ENCODE measurements around the gene LINC00632.

Gene LINC00632

DNA sequence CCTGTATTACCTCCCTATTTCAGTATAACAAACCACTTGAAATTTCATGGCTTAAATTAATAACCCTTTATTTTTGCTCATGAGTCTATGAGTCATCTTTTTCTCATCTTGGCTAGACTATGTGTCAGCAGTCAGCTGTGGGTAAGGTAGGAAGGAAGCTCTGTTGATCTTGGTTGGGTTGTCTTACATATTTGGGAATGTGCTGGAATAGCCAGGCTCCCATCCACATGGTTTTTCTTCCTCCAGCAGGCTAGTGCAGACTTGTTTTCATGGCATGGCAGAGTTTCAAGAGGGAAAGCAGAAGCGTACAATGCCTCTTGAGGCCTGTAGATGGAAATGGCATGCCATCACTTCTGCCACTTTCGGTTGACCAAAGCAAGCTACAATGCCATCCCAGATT lies 89.7 kb downstream of the LINC00632 start:
- Mint-ChIP-seq H3K36me3 (ENCODE audit: low read depth) (no peaks in the 10 kb centered on the region), H3K27ac (no peak overlapping the region), H3K4me1 (ENCODE audit: low read depth) (no peaks in the 10 kb centered on the region), H3K4me3 (no peak overlapping the region), H3K9me3 (peaks cover 1% of the 10 kb centered on the region), H3K27me3 (ENCODE audit: low read depth) (no peaks in the 10 kb centered on the region)
- DNase-seq (ENCODE audit: low spot score): no peak

DNA sequence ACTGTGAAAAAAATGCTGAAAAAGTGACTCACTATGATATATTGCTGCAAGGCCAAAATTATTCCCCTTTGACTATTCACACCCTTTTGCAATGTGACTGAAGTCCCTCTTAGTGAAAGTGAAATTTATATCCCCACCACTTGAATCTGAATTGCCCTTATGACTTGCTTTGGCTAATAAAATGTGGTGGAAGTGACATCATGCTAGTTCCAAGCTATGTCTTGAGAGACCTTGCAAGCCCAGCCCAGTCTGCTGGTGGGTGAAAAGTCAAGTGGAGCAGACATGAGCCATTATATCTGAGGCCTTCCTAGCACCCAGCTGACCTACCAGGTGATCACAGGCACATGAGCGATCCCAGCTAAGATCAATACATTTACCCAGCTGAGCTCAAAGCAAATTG lies 94.7 kb downstream of the LINC00632 start:
- no peaks in the 10 kb centered on the region for H3K27me3 Mint-ChIP-seq (ENCODE audit: low read depth)
- DNase-seq (ENCODE audit: low spot score): no peak
- H3K4me1 Mint-ChIP-seq (ENCODE audit: low read depth): no peaks in the 10 kb centered on the region
- no peak overlapping the region for H3K27ac Mint-ChIP-seq
- peaks cover 4% of the 10 kb centered on the region for H3K9me3 Mint-ChIP-seq
- no peak overlapping the region for H3K4me3 Mint-ChIP-seq
- H3K36me3 Mint-ChIP-seq (ENCODE audit: low read depth): no peaks in the 10 kb centered on the region

DNA sequence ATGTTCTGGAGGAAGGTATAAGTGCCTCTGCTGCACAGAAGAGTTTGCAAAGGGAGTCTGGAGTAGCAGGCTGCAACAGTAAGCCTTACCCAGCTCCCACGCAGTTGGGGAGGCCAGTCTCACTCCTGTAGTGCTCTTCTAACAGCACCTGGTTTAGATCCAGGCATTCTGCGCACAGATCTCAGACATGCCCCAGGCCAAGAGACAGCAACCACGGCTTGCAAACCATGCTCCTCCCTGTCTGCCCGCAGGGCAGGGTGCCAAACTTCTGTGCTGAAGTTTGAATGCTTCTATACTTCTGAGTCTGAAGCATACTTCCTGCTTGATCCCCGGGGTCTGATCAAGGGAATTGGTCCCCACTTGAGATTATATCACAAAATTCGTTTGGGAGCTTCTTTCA lies 106.3 kb downstream of the LINC00632 start:
- Mint-ChIP-seq H3K36me3 (ENCODE audit: low read depth) (no peaks in the 10 kb centered on the region), H3K9me3 (peaks cover 23% of the 10 kb centered on the region), H3K4me1 (ENCODE audit: low read depth) (no peaks in the 10 kb centered on the region), H3K4me3 (no peak overlapping the region), H3K27me3 (ENCODE audit: low read depth) (no peaks in the 10 kb centered on the region), H3K27ac (no peak overlapping the region)
- DNase-seq (ENCODE audit: low spot score): no peak

DNA sequence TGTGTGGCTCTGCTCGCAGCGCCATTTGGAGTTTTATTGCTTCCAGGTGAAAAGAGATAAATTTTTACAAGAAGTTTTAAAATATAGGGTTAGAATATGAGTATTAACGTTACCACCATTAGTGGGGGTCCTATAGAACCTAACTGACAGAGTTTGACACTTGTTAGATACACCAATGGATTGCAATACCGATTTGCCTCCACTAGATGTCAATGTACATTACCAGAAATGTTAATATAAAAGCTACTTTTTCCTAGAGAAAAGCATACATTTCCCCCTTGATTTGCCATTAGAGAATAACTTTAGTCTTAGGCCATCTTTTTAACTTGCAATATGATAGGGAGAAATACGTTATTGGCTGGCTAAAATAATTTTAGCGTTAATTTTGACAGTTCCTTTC lies 108.4 kb downstream of the LINC00632 start:
- Mint-ChIP-seq H3K9me3 (peaks cover 15% of the 10 kb centered on the region), H3K27ac (no peak overlapping the region), H3K4me3 (no peak overlapping the region)

DNA sequence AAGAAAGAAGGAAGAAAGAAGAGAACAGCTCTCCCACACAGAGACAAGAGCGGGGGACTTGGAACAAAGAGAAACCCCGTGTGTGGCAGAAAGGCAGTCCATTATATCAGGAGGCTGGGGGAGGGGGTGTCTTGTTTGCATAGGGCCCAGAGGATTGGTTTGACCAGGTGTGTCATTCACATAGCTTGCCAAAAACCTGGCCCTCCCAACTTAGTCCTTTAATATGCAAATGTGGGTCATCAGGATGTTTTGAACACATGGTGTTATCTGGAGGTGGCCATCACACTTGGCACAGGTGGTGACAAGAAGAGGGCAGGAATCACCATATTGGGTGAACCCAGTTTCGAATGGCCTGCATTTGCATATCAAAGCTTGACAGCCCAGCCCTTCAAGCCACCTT lies 111.7 kb downstream of the LINC00632 start:
- no peak overlapping the region for H3K27ac Mint-ChIP-seq
- DNase-seq (ENCODE audit: low spot score): no peak
- no peaks in the 10 kb centered on the region for H3K27me3 Mint-ChIP-seq (ENCODE audit: low read depth)
- no peaks in the 10 kb centered on the region for H3K36me3 Mint-ChIP-seq (ENCODE audit: low read depth)
- H3K9me3 Mint-ChIP-seq: peaks cover 5% of the 10 kb centered on the region
- H3K4me1 Mint-ChIP-seq (ENCODE audit: low read depth): peaks cover 14% of the 10 kb centered on the region
- no peak overlapping the region for H3K4me3 Mint-ChIP-seq

More for the DNA sequence above, 108.4 kb downstream of the LINC00632 start:
- H3K4me1 Mint-ChIP-seq (ENCODE audit: low read depth): peaks cover 12% of the 10 kb centered on the region
- no peaks in the 10 kb centered on the region for H3K36me3 Mint-ChIP-seq (ENCODE audit: low read depth)
- DNase-seq (ENCODE audit: low spot score): no peak
- no peaks in the 10 kb centered on the region for H3K27me3 Mint-ChIP-seq (ENCODE audit: low read depth)

DNA sequence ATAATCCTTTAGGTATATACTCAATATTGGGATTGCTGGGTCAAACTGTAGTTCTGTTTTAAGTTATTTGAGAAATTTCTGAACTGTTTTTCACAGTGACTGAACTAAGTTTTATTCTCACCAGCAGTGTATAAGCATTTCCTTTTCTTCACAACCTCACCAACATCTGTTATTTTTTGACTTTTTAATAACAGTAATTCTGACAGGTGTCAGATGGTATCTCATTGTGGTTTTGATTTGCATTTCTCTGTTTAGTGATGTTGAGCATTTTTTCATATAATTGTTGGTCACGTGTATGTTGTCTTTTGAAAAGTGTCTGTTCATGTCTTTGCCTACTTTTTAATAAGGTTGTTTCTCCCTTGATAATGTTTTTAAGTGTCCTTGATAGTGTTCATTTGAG lies 112.6 kb downstream of the LINC00632 start:
- Mint-ChIP-seq H3K4me3 (peak overlapping the region; percentile 40), H3K27ac (peak overlapping the region; percentile 72), H3K9me3 (peaks cover 5% of the 10 kb centered on the region), H3K4me1 (ENCODE audit: low read depth) (peaks cover 14% of the 10 kb centered on the region), H3K36me3 (ENCODE audit: low read depth) (no peaks in the 10 kb centered on the region), H3K27me3 (ENCODE audit: low read depth) (no peaks in the 10 kb centered on the region)
- no peak for DNase-seq (ENCODE audit: low spot score)

DNA sequence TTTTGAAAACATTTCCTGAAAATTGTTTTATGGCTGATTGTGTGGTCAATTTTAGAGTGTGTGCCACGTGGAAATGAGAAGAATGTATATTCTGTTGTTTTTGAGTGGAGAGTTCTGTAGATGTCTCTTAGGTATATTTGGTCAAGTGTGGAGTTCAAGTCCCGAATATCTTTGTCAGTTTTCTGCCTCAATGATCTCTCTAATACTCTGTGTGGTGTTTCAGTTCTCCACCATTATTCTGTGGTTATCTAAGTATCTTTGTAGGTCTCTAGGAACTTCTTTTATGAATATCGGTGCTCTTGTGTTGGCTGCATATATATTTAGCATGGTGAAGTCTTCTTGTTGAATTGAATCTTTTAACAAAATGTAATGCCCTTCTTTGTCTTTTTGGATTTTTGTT lies 113.3 kb downstream of the LINC00632 start:
- Mint-ChIP-seq H3K27me3 (ENCODE audit: low read depth) (no peaks in the 10 kb centered on the region), H3K4me3 (peak overlapping the region; percentile 40), H3K27ac (peak overlapping the region; percentile 72), H3K36me3 (ENCODE audit: low read depth) (no peaks in the 10 kb centered on the region), H3K4me1 (ENCODE audit: low read depth) (peaks cover 14% of the 10 kb centered on the region), H3K9me3 (peaks cover 5% of the 10 kb centered on the region)
- no peak for DNase-seq (ENCODE audit: low spot score)

DNA sequence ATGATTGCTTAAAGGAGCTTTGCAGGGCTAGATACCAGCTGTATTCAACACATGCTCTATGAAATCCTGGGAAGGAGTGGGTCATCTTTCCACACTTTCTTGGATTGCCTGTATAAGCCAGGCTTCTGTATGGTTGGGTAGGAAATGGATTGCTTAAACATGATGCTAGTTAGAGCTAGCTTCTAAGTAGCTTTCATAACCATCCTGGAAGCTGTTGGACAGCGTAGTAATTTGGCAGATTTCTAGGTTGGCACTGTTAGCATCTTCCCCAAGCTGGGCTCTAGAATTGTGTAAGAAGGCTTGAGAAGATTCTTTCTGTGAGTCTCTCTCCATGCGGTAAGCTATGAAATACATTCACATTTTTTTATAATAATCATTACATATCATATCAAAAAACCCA lies 127.3 kb downstream of the LINC00632 start:
- Mint-ChIP-seq H3K4me3 (no peak overlapping the region), H3K4me1 (ENCODE audit: low read depth) (no peaks in the 10 kb centered on the region), H3K9me3 (no peaks in the 10 kb centered on the region), H3K27ac (no peak overlapping the region), H3K27me3 (ENCODE audit: low read depth) (no peaks in the 10 kb centered on the region), H3K36me3 (ENCODE audit: low read depth) (no peaks in the 10 kb centered on the region)
- no peak for DNase-seq (ENCODE audit: low spot score)
